Measurements from ENCODE around the gene RBFOX1.

- TF ChIP-seq CTCF (IDR thresholded peaks at IDR 0.05; ENCODE audit: low read length) (no peak), EZH2 (IDR thresholded peaks at IDR 0.05; ENCODE audit: borderline replicate concordance, low read length) (no peak)
Measured at GRCh38 chr16:7343243-7343642, 10.6 kb downstream of the RBFOX1 start.

All from OCI-LY1 (cell line).